HG03103 (cell line): ENCODE data around the gene SRSF6.
A peak's percentile ranks its signal among the peaks of the same experiment; 100 is the strongest.
"Not testable (repeated sequence)": the region's sequence is repeated elsewhere in the genome, so short reads cannot be mapped to it uniquely, and the experiment has no call there.

Experiments
- ATAC-seq: cut with Tn5 transposase; IDR thresholded peaks from one replicate; pipeline ENCODE4 v1.9.1; 2021; ENCODE audit warnings: low read depth; ENCODE audit not compliant: unreplicated experiment

SRSF6 gene

DNA sequence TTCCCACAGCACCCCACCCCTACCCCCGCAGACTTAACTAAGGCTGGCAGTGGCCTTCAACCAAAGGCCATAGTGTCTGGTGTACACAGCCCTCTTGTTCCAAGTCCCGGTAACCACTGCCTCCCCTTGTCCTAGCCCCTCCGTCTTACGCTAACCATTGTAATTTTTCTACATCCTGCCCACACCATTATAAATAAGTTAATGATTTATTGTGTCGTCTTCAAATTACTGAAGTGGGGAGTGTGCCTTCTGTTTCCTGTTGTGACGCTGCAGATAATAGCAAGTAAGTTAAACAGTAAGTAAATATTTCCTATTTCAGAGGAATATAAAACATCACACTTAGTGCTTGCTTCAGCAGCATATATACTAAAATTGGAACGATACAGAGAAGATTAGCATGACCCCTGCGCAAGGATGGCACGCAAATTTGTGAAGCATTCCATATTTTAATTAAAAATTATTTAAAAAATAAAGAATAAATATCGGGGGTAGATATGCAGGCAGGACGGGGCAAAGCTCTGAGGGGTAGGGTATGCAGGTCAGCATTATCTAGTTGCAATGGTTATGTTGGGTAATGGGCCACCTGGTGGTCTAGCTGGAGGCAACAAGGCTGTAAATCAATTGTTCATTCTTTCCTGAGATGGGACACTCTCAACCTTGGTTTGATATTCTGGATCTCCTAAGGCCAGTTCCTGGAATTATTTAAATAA lies 15.1 kb downstream of the SRSF6 start:
- ATAC-seq: no peak

- no peak for ATAC-seq
Observed at GRCh38 chr20:43473381-43473704, 15.6 kb downstream of the SRSF6 start.

GRCh38 chr20:43477193-43477592 lies 19.5 kb downstream of the SRSF6 start:
- ATAC-seq: no peak

GRCh38 chr20:43477619-43478018 lies 19.9 kb downstream of the SRSF6 start:
- no peak for ATAC-seq

DNA sequence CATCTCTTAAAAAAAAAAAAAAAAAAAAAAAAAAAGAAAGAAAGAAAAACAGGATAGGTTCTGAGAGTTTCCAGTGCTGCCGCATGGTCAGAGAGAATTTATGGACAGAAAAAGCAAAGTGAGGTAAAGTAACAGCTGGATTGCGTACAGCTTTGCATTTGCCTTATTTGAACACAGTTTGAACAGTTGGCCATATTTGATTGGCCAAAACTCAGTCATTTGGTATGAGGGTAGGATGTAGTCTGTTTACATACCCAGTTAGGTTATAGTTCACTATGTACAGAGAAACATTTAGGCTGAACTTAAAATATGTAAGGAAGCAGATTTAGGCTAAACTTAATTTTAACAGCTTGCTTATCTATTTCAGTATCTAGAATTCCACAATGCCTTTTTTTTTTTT lies 32.3 kb downstream of the SRSF6 start:
- no peak for ATAC-seq

DNA sequence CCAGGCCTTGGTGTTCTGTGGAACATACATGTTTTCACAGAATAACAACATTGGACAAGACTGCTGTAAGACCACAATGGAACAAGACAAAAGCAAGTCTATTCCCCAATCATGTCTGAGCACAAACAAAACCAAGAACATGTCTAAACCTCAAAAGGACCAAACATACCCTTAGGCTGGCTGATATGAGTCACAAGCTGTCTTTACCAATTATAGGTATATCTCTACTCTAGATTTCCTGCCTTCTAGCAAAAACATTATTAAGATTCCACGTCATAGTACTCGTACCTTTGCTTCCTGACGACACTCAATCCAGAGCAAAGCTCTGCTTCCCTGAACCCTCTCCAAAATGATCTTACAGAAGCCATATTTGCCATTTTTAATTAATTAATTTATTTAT lies 34.4 kb downstream of the SRSF6 start:
- peak; percentile 79 for ATAC-seq

- ATAC-seq: no peak
Observed at GRCh38 chr20:43495388-43495787, 37.7 kb downstream of the SRSF6 start.

GRCh38 chr20:43502021-43502420 lies 44.3 kb downstream of the SRSF6 start:
- ATAC-seq: not testable (repeated sequence)

DNA sequence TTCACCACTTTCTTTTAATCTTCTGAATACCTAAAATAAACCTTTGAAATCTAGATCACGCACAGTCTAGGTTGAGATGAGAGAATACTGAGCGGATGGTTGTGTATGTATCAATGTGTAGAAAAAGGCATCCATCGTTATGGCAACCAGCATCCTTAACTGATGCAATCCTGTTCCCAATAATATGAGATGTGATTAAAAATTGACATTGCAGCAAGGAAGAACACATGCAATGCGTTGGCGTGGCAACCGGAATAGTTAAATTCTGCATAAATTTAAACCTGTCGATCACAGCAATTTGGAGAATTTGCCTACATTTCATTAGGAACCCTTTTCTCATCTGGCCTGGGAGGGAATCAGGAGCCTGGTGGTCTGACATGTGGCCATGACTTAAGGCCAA lies 48.5 kb downstream of the SRSF6 start:
- no peak for ATAC-seq

GRCh38 chr20:43507150-43508080 lies 49.7 kb downstream of the SRSF6 start, which contains the start of gene L3MBTL1:
TSS of gene L3MBTL1 (plus strand) at chr20:43507697. CDS start at chr20:43513504, 5,807 bp downstream.
- no peak for ATAC-seq

DNA sequence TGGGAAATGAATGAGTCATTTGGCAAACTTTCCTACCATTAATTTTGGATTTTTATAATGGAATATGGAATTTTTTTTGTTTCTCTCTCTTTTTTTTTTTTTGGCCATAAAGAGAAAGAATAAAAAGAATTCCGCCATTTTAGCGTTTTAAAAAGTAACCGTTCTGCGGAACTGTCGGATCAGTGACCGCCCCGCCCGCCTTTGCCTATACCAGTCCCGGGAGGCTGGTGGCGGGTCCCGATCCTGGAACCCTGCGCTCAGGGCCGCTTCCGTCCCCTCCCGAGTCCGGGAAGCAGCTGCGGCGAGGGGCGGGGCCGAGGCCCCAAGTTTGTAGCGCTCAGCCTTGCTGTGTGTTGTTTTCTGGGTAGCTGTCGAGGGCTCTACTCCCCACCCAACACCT lies 50.4 kb downstream of the SRSF6 start:
- no peak for ATAC-seq

DNA sequence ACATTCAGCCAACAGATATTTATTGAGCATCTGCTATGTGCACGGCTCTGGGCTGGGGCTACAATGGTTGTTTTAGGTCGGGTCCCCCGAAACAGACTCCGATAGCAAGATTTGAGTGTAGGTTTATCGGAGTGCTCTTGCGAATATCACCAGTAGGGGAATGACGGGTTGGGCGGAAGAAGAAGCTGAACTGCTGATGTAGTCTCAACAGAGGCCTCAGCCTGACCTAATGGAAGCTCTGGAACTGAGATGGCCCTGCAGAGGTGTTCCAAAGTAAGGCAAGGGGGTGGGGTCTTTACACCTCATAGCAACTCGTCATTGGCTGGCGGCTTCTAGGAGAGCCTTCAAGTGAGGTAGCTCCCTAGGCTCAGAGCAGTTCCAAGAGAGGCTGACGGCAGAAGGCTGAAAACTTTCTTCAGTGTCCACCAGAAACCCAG lies 50.9 kb downstream of the SRSF6 start:
- no peak for ATAC-seq

DNA sequence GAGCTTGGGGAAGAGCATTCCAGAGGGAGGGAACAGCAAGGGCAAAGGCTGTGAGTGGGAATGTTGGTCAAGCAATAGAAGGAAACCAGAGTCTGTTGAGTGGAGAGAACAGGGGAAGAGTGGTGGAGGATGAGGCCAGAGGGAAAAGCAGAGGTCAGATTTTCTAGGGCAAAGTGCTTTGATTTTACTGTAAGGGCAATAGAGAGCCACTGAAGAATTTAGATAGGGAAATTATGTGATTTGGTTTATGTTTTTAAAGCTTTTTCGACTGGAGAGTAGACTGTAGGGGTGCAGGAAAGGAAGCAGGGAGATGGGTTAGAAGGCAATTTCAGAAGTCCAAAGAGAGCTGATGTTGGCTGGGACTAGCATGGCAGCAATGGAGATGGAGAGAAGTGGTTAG lies 54.2 kb downstream of the SRSF6 start:
- ATAC-seq: no peak

- ATAC-seq: peak; percentile 4
Observed at GRCh38 chr20:43513372-43513930, 55.8 kb downstream of the SRSF6 start.
